ENCODE results near the gene NAA30. TPM values are rescaled to one million over a fixed set of nuclear protein-coding genes. Genes with fewer than 3 reads are reported as not detected.
"Not testable (repeated sequence)": the region's sequence is repeated elsewhere in the genome, so short reads cannot be mapped to it uniquely, and the experiment has no call there.

The NAA30 gene
- 29.7 and 54.4 TPM in 2 replicates for total RNA-seq
- polyA plus RNA-seq (2012): 15.8 TPM

DNA sequence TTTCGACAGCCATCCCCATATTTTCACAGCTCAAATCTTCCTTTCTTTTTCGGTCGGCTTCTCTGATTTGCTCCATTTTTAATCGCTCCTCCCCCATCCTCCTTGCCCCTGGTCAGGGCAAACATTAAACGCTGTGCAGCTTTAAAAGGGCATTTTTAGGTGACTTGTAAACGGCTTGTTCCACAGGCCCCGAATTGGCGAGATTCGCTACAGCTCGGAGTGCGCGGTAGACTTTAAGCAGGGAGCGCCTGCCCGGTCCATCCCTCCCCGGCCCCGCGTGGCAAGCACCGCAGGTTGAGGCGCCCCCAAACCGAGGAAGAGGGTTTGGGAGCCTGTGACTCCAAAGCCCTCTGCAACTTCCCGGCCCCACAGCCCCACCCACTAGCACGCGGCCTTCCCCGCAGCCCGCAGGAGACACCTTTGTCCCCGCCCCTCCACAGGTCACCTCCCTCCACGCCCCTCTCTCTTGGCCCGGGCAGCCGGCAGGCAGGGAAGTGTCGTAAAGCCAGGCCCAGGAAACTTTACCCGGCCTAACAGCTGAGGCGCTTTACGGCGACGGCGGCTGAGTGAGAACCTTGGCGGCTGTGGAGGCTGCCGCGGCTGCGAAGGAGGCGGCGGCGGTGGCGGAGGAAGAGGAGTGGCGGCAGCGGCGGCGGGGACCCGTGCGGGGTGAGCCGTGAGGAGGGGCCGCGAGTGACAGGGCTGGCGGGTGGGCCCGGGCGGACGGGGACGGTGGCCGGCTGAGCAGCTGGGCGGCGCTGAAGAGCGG is at the start of gene NAA30:
Gene NAA30, plus strand, starts transcription at position 550 of the 769 bp plus-strand sequence. CDS start 372 bp downstream, outside the sequence.
- DNase-seq (ENCODE audit: low read depth): peak; percentile 97

DNA sequence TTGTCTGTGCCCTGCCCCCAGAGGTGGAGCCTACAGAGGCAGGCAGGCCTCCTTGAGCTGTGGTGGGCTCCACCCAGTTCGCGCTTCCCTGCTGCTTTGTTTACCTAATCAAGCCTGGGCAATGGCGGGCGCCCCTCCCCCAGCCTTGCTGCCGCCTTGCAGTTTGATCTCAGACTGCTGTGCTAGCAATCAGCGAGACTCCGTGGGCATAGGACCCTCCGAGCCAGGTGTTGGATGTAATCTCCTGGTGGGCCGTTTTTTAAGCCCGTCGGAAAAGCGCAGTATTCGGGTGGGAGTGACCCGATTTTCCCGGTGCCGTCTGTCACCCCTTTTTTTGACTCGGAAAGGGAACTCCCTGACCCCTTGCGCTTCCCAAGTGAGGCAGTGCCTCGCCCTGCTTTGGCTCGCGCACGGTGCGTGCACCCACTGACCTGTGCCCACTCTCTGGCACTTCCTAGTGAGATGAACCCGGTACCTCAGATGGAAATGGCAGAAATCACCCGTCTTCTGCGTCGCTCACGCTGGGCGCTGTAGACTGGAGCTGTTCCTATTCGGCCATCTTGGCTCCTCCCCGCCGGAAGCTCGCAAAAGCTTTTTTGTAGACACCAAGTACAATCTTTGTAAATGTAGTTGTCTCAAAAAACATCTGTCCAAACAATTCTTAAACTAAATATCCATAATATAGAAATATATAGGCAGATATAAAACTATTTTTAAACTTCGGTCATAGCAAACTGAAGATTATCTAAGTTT is 46.7 kb upstream of the NAA30 start:
- DNase-seq (ENCODE audit: low read depth): not testable (repeated sequence)

DNA sequence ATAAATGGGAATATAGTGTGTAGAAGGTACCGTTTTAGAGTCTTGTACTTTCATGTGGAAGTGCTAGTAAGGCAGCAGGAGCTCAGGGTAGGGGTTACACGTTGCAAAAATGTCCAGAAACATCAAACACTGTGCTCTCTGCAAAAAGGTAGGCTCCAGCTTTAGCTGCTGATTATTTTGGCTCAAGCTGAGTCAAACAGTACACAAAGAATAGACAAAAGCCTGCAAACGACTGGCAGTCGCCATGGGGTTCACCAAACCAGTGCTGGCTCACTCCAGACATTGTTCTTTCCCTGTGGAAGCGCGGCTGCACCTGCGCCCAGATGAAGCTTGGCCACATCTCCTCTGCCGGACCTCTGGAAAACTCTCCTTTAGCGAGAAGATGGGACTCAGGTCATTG is 45.3 kb upstream of the NAA30 start:
- DNase-seq (ENCODE audit: low read depth): no peak

DNA sequence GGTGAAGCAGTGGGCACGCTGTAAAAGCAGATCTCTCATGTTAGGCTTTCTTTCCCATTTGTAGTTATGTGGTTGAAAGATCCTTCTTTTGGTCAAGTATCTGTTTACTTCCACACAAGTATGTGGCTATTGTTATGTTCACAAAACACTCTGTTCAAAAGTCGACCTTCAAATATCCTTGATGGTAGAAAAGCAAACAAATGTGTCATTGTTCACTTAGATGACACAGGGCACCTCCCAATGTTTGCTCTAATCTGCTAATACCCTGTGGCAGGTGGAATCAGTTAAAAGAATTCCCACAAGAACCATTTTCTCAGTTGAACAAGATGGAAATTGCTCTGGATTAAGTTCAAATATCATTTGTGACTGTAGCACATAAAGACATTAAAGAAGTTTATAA is 43.6 kb upstream of the NAA30 start:
- DNase-seq (ENCODE audit: low read depth): peak; percentile 18

DNA sequence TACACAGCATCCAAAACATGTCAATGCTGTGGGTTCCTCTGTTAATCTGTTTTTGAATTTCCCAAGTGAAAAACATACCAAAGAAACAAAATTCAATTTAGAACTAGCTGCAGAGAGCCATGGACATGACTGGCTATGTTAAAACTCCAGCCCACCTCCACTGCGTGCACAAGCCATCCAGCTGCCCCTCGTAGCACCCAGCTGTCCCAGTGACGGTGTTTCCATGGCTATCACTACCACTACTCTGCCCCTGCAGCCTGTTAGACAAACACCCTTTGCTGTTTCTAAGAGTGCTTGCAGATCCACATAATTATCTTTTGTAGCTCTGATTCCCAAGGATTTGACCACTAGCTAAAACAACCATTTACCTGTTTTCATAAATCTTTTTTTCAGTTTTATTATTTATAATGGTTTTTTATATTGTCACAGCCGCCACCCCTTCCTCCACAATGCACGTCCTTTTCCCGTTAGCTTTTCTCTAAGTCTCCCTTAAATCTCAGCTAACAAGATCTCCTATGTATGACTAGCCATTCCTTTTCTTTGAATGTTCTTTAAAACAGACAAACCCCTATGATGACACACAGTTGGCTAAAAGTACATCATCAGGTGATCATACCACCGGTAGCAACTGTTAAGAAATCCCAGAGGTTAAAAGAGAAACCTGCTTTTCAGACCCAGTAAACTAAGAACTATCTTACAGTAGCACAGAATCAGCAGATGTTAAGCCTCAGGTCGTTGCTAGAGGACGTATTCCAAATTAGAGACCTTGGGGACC is 37.8 kb upstream of the NAA30 start:
- no peak for DNase-seq (ENCODE audit: low read depth)

DNA sequence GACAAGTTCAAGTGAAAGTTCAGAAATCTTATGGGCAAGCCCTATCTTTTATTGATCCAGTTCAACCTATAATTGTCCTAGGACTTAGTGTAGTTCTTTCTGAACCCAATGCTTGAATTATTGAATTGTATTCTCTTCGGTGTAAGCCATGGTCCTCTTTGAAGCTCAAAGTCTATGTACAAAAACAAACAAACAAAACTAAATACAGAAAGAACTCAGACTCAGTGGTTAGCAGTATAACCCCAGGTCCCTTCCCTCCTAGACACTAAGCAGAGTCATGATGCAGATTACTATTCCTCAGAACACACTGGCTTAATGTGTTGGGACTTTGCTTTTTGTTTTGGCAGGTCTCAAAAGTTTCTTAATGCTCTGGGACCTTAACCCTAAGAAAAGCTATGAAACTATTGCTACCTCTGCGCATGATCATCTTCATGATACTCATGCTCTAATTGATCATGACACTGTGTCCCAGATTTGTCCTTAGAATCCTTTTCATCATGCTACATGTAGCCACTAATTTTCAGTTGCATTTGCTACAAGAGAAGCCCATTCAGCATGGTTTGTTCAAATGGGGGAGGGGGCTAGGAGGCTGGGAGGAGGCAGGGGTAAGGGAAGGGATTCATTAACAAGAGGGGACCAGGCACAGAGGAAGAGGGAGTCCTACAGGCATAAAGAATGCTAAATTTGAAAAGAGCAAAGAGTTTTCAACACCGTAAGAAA is 35.1 kb upstream of the NAA30 start:
- DNase-seq (ENCODE audit: low read depth): no peak

DNA sequence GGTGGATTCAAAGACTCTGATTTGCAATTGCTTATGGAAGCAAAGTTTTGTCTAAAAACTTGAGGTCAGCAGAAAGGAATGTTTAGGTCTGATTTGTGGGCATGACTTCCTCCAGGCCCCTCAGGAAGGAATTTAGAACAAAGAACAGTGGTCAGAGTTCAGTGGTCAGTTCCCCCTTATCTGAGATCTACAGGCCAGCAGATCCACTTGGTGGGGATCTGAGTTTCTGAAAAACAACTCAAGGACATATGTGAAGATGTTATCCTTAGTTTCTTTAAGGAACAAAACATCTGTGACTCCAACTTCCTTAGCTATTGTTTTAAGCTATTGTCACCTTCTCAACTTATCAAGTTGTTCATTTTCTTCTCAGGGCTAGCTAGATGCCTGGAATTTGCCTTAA is 28.0 kb upstream of the NAA30 start:
- DNase-seq (ENCODE audit: low read depth): no peak

DNA sequence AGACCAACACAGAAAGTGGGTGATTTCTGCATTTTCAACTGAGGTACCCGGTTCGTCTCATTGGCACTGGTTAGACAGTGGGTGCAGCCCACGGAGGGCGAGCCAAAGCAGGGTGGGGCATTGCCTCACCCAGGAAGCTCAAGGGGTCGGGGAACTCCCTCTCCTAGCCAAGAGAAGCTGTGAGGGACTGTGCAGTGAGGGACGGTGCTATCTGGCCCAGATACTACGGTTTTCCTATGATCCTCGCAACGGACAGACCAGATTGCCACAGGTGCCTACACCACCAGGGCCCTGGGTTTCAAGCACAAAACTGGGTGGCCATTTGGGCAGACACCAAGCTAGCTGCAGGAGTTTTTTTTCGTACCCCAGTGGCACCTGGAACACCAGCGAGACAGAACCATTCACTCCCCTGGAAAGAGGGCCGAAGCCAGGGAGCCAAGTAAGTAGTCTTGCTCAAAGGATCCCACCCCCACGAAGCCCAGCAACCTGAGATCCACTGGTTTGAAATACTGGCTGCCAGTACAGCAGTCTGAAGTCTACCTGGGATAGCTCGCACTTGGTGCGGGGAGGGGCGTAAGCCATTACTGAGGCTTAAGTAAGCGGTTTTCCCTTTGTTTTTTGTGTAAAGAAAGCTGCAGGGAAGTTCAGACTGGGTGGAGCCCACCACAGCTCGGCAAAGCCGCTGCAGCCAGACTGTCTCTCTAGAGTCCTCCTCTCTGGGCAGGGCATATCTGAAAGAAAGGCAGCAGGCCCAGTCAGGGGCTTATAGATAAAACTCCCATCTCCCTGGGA is 25.5 kb upstream of the NAA30 start:
- DNase-seq (ENCODE audit: low read depth): no peak

DNA sequence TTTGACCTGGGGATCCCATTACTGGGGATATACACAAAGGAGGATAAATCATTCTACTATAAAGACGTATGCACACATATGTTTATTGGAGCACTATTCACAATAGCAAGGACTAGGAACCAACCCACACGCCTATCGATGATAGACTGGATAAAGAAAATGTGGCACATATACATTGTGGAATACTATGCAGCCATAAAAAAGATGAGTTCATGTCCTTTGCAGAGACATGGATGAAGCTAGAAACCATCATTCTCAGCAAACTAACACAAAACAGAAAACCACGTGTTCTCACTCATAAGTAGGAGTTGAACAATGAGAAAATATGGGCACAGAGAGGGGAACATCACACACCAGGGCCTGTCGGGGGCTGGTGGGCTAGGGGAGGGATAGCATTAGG is 20.2 kb upstream of the NAA30 start:
- DNase-seq (ENCODE audit: low read depth): not testable (repeated sequence)

DNA sequence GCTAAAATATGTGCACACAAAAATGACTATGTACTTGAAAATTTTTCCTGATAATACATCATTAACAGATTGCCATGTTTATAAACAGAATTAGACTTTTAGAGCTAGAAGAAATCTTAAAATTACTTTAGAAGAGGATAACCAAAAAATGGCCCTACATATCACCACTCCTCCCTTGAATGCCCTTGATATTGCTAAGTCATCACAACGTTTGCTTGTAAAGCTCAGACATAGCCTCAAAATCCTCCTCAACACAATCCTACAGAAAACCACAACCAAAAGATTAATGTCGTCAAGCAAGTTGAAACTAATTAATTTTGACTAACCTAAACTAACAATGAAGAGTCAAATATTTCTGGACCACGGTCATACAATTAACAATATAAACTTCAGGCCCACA is 19.4 kb upstream of the NAA30 start:
- no peak for DNase-seq (ENCODE audit: low read depth)

DNA sequence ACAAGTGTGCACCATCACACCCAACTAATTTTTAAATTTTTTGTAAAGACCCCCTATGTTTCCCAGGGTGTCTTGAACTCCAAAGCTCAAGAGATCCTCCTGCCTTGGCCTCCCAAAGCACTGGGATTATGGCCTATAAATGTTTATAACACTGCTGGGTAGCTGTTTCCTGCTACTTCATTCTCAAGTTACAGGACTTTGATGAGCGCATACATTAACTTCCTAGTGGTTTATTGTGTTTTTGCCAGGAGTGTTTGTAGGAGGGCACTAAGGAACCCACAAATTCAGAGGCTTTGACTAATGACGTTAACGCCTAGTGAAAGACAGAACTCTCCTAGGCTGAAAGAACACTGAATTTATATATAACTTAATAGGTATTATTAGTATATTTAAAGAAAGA is 15.2 kb upstream of the NAA30 start:
- no peak for DNase-seq (ENCODE audit: low read depth)

DNA sequence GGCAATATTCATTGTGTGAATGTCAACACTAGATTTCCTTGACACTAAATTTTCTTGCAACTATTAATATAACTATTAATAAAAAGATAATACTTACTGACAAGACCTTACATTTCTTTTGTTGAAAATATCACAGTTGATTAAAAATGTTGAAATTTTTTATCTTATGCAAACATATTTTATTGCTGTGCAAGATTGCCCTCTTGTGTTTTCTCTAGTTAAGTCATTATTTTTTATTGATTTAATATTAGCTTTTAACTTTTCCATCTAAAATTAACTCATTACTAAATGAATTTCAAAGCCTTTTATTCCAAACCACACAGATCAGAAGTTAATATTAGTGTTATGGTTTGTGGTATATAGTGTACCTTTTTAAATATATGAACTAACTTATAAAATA is 11.7 kb upstream of the NAA30 start:
- no peak for DNase-seq (ENCODE audit: low read depth)

DNA sequence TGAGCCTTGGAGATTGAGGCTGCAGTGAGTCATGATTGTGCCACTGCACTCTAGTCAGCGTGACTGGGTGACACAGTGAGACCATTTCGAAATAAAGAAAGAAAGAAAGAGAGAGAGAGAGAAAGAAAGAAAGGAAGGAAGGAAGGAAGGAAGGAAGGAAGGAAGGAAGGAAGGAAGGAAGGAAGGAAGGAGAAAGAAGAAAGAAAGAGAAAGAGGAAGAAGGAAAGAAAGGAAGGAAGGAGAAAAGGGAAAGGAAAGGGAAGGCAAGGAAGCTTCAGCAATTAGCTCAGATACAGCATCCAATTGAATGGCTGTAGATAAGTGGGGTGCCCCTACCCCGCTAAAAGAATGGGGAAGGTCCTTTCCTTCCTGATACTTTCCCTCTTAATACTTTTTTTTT is 9.5 kb upstream of the NAA30 start:
- DNase-seq (ENCODE audit: low read depth): no peak

DNA sequence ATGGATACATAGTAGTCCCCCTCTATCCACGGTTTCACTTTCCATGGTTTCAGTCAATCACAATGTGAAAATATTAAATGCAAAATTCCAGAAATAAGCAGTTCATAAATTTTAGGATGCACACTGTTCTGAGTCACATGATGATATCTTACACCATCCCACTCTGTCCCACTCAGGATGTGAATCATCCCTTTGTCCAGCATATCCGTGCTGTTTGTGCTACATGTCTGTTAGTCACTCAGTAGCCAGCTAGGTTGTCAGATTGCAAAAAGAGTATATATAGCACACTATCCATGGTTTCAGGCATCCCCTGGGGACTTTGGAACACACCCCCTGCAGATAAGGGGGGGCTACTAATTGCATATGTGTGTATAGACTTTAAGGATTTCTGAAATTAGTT is 8.1 kb upstream of the NAA30 start:
- DNase-seq (ENCODE audit: low read depth): peak; percentile 37

DNA sequence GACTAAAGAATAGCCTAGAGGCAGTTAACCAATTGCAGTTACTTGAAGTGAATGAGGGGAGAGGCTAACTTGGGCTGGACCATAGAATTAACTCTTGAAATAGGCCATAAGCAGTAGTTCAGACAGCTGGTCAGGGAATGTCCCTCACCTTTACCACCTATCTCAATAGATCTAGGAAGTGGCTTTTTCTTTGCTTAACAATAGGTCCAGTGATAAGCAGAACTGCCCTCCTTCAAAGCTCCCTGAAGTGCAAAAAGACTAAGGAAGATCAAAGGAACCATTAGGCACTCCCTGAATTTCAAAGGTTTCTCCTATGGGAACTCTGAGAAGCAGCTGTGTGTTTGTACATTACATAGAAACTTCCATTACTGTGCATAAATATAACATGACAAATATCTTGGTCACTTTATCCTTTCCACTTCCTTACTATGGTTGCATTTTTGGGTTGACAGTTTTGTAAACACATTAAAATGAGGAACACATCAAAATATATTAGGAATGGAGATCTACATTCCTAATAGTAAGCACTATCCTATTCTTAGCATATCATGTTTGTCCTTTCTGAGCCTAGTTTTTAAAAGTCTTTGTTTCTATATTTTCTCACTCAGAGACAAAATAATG is 7.2 kb upstream of the NAA30 start:
- DNase-seq (ENCODE audit: low read depth): no peak

DNA sequence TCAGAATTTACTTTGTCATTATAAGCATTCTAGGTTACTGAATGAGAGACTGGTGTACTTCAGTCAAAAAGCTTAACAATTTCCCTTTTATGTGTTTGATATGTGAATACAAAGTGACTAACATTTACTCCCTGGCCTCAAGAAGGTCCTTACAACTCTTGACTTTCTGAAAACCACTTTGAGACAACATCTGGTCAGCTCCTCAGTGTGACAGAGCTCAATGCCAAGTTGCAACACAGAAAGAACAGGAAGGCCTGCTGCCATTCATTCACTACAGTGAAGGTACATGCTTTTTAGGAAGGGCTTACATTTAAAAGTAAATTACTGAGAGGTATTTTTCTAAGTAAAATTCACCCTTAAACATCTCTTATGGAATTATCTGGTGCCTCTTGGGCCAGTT is 2.3 kb upstream of the NAA30 start:
- no peak for DNase-seq (ENCODE audit: low read depth)

DNA sequence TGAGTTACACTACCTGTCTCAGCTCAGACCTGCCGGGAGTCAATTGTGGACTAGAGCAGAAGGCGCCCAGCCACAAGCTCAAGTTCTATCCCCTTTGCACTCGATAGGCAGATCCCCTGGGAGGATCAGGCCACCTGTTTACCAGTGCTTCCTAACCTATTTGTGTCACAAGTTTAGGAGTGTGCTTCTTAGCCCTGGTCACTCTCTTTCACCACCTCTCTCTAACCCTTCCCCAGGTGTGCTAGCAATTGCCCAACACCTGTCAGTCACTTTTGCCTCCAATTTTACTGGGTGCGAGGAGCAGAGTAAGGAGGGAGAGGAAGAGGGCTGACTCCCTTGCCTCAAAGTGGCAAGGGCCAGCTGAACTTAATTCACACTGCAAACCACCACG is 745 bp upstream of the NAA30 start:
- peak; percentile 27 for DNase-seq (ENCODE audit: low read depth)

DNA sequence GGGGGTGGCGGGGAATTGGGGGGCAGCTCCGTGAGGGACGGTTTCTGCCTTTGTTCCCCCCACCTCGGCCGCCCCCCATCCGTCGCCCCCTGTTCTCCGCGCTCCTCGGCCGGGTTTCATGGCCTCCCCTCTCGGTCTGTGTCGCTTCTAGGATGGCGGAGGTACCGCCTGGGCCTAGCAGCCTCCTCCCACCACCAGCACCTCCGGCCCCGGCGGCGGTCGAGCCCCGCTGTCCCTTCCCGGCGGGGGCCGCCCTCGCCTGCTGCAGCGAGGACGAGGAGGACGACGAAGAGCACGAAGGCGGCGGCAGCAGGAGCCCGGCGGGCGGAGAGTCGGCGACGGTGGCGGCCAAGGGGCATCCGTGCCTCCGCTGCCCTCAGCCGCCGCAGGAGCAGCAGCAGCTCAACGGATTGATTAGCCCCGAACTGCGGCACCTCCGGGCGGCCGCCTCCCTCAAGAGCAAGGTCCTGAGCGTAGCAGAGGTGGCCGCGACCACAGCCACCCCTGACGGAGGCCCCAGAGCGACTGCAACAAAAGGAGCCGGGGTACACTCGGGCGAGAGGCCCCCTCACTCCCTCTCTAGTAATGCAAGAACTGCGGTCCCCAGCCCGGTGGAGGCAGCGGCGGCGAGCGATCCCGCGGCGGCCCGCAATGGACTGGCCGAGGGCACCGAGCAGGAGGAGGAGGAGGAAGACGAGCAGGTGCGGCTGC is 575 bp downstream of the NAA30 start:
- DNase-seq (ENCODE audit: low read depth): peak; percentile 48

DNA sequence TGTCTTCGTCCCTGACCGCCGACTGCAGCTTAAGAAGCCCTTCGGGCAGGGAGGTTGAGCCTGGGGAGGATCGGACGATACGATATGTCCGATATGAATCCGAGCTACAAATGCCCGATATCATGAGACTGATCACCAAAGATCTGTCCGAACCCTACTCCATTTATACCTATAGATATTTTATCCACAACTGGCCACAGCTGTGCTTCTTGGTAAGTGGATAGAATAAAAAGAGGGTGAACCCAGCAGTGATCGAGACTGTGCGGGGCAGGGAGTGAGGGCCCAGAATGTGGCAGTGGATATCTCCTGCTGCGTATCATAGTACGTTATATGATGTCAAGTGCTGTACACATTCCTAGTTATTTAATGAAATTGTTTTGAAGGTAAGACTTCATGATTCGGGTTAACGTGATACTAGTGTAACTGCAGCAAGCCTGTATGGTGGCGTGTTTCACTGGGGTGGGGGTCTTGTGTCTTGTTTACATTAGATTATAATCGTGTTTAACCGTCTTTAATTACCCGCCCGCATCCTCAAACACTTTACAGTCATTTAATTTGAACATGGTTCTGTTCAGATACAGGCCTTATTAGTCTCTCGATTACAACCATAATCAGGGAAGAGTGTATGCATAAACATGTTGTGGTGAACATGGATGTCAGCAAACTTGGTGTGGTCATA is 1.3 kb downstream of the NAA30 start:
- DNase-seq (ENCODE audit: low read depth): no peak

Measured in myocyte (in vitro differentiated cells).